ENCODE results near the gene APLNR.

Gene APLNR

DNA sequence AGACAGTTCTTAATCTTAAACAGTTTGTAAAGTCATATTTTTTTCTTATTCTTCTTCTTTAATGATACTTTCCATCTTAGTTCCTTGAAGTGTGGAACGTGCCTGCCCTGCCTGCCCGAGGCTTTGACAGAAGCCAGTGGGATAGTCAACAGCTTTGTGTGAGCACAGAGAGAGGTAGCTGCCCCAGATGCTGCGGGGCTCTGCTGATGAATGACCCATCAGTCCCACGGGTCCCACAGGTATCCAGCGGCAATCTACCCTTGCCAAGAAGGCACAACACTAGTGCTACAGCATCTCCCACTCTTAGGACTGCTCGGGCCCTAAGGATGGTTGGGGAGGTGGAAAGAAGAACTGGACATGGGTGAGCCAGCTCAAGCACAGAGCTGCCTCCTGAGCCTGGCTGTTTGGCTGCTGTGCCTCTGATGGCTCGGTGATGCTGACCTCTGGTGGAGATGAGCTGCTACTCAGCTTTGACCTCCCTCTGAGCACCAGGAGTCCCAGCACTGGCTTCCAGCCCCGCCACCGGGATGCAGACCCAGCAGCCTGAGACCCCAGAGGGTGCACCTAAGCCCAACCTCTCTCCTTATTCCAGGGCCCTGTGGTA lies 11.8 kb upstream of the APLNR start:
- no peak overlapping the region for H3K4me3 ChIP-seq
- no peak overlapping the region for H3K9ac ChIP-seq (ENCODE audit: insufficient read length)
- DNase-seq (ENCODE audit: low read depth, low spot score), result no peak

GRCh38 chr11:57244911-57245310 lies 7.9 kb upstream of the APLNR start:
- H3K27ac ChIP-seq, result no peak overlapping the region
- no peaks in the 10 kb centered on the region for H3K9me3 ChIP-seq (ENCODE audit: low read depth, low read length)
- no peaks in the 10 kb centered on the region for H3K36me3 ChIP-seq (ENCODE audit: insufficient read depth, low read length)
- DNase-seq (ENCODE audit: low read depth, low spot score), result no peak
- no peak overlapping the region for H3K9ac ChIP-seq (ENCODE audit: insufficient read length)
- no peak for TF ChIP-seq FOXP2 (optimal IDR thresholded peaks at IDR 0.05; ENCODE audit: control extremely low read depth, extremely low read length, insufficient read depth)
- TF ChIP-seq POLR2AphosphoS5 (IDR thresholded peaks at IDR 0.05; ENCODE audit: borderline replicate concordance, low read depth, low read length), result no peak
- no peak for TF ChIP-seq EZH2 (IDR thresholded peaks at IDR 0.05)
- H3K4me3 ChIP-seq, result no peak overlapping the region

More for the DNA sequence above, 11.8 kb upstream of the APLNR start:
- Histone ChIP-seq H3K27ac (no peak overlapping the region), H3K9me3 (ENCODE audit: low read depth, low read length) (no peaks in the 10 kb centered on the region), H3K36me3 (ENCODE audit: insufficient read depth, low read length) (no peaks in the 10 kb centered on the region)
- TF ChIP-seq FOXP2 (optimal IDR thresholded peaks at IDR 0.05; ENCODE audit: control extremely low read depth, extremely low read length, insufficient read depth), result no peak
- TF ChIP-seq EZH2 (IDR thresholded peaks at IDR 0.05), result no peak
- no peak for TF ChIP-seq POLR2AphosphoS5 (IDR thresholded peaks at IDR 0.05; ENCODE audit: borderline replicate concordance, low read depth, low read length)

DNA sequence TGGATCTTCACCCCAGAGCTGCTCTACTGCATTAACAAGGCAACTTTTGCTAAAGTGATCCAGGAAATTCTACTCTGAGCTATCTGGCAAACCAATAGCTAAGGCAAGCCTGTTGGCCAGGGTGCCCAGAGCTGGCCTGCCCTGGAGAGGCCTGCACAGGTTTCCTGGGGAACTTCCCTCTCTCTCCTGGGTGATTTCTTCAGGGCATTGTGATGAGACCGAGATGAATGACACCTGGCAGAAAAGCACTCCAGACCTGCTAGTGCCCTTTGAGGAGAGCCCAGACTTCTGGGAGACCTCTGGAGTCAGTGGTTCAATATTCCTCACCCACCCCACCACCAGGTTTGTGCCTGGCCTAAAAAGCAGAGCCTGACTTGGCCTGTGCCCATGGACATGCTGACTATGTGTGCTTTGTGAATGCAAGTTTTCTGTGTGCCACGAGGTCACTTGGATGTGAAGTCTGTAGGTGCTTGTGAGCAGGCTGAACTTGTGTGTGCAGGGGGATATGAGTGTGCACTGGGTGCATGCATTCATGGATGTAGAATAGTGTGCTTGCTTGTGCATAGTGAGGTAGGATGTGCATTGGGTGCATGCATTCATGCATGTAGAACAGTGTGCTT lies 4.4 kb upstream of the APLNR start:
- no peak for DNase-seq (ENCODE audit: low read depth, low spot score)
- no peak for TF ChIP-seq FOXP2 (optimal IDR thresholded peaks at IDR 0.05; ENCODE audit: control extremely low read depth, extremely low read length, insufficient read depth)
- TF ChIP-seq EZH2 (IDR thresholded peaks at IDR 0.05), result no peak
- no peak for TF ChIP-seq POLR2AphosphoS5 (IDR thresholded peaks at IDR 0.05; ENCODE audit: borderline replicate concordance, low read depth, low read length)
- H3K27ac ChIP-seq, result no peak overlapping the region
- no peaks in the 10 kb centered on the region for H3K36me3 ChIP-seq (ENCODE audit: insufficient read depth, low read length)
- H3K9ac ChIP-seq (ENCODE audit: insufficient read length), result no peak overlapping the region
- H3K9me3 ChIP-seq (ENCODE audit: low read depth, low read length), result no peaks in the 10 kb centered on the region
- no peak overlapping the region for H3K4me3 ChIP-seq

DNA sequence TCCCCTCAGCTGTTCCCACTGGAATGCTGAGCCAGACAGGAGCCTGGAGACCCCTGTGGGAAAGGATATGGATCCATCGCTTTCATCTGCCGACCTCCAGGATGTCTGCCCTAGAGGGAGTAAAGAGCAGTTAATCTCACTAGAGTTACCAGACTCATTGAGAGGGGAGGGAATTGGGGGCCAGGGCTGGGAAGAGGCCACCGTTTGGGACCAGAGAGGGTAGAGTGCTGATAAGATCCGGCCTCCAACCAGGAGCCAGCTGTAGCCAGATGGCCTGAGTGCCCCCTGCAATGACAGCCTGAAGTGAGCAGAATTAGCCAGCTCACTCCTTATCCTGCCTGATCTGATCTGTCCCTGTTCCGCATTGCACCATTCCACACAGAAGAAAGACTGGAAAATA lies 3.7 kb upstream of the APLNR start:
- DNase-seq (ENCODE audit: low read depth, low spot score), result no peak
- Histone ChIP-seq H3K36me3 (ENCODE audit: insufficient read depth, low read length) (no peaks in the 10 kb centered on the region), H3K27ac (no peak overlapping the region), H3K9me3 (ENCODE audit: low read depth, low read length) (no peaks in the 10 kb centered on the region), H3K4me3 (no peak overlapping the region), H3K9ac (ENCODE audit: insufficient read length) (no peak overlapping the region)
- TF ChIP-seq FOXP2 (optimal IDR thresholded peaks at IDR 0.05; ENCODE audit: control extremely low read depth, extremely low read length, insufficient read depth) (no peak), POLR2AphosphoS5 (IDR thresholded peaks at IDR 0.05; ENCODE audit: borderline replicate concordance, low read depth, low read length) (no peak), EZH2 (IDR thresholded peaks at IDR 0.05) (no peak)

GRCh38 chr11:57240007-57240406 lies 3.0 kb upstream of the APLNR start:
- Histone ChIP-seq H3K4me3 (no peak overlapping the region), H3K9me3 (ENCODE audit: low read depth, low read length) (no peaks in the 10 kb centered on the region), H3K9ac (ENCODE audit: insufficient read length) (no peak overlapping the region), H3K27ac (no peak overlapping the region), H3K36me3 (ENCODE audit: insufficient read depth, low read length) (no peaks in the 10 kb centered on the region)
- TF ChIP-seq FOXP2 (optimal IDR thresholded peaks at IDR 0.05; ENCODE audit: control extremely low read depth, extremely low read length, insufficient read depth) (no peak), EZH2 (IDR thresholded peaks at IDR 0.05) (no peak), POLR2AphosphoS5 (IDR thresholded peaks at IDR 0.05; ENCODE audit: borderline replicate concordance, low read depth, low read length) (no peak)
- no peak for DNase-seq (ENCODE audit: low read depth, low spot score)

DNA sequence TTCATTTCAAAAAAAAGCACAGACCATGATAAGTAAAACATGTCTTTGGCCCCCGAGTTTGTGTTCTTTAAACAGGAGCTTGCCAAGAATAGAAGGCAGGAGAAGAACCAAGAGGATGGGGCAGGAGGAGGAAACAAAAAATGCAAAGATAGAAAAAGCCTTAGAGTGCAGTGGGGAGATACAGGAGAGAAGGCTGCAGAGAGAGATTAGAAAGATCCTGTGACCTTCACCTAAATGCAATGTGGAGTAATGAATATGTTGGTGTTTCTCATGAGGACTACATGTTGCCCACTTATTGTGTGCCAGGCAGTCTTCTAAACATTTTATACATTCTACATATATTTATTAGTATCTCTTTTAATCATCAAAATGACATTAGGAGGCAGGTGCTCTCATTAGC lies 2.3 kb upstream of the APLNR start:
- TF ChIP-seq POLR2AphosphoS5 (IDR thresholded peaks at IDR 0.05; ENCODE audit: borderline replicate concordance, low read depth, low read length), result no peak
- no peaks in the 10 kb centered on the region for H3K9me3 ChIP-seq (ENCODE audit: low read depth, low read length)
- no peak for DNase-seq (ENCODE audit: low read depth, low spot score)
- H3K4me3 ChIP-seq, result no peak overlapping the region
- H3K27ac ChIP-seq, result no peak overlapping the region
- H3K36me3 ChIP-seq (ENCODE audit: insufficient read depth, low read length), result no peaks in the 10 kb centered on the region
- no peak overlapping the region for H3K9ac ChIP-seq (ENCODE audit: insufficient read length)

DNA sequence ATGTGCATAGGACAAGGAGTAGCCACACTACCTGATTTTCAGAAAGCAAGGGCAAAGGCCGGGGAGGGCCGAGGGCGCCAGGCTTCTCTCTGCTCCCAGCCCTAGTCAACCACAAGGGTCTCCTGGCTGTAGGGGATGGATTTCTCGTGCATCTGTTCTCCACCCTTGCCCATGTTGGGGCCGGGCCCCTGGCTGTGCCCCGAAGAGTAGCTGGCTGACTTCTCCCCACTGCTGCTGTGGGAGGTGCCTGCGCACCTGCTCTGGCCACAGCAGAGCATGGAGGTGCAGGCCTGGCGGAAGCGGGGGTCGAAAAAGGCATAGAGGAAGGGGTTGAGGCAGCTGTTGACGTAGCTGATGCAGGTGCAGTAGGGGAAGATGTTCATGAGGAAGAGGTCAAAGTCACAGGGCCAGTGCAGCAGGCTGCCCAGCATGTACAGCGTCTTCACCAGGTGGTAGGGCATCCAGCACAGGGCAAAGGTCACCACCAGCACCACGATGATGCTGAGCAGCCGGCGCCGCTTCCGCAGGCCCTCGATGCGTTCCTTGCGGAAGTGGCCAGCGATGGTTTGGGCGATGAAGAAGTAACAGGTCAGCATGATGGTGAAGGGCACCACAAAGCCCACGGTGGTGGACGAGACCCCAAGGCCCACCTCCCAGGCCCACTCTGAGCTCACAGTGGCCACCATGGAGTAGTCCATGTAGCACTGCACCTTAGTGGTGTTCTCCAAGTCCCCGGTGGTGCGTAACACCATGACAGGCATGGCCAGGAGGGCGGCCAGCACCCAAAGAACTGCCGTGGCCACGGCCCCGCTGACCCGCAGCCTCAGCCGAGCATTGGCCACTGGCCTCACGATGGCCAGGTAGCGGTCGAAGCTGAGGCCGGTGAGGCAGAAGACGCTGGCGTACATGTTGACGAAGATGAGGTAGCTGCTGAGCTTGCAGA lies 1.0 kb downstream of the APLNR start:
- H3K9me3 ChIP-seq (ENCODE audit: low read depth, low read length), result no peaks in the 10 kb centered on the region
- no peak overlapping the region for H3K4me3 ChIP-seq
- no peak overlapping the region for H3K9ac ChIP-seq (ENCODE audit: insufficient read length)
- no peak overlapping the region for H3K27ac ChIP-seq
- H3K36me3 ChIP-seq (ENCODE audit: insufficient read depth, low read length), result no peaks in the 10 kb centered on the region
- TF ChIP-seq POLR2AphosphoS5 (IDR thresholded peaks at IDR 0.05; ENCODE audit: borderline replicate concordance, low read depth, low read length), result no peak
- no peak for TF ChIP-seq EZH2 (IDR thresholded peaks at IDR 0.05)
- TF ChIP-seq FOXP2 (optimal IDR thresholded peaks at IDR 0.05; ENCODE audit: control extremely low read depth, extremely low read length, insufficient read depth), result no peak
- no peak for DNase-seq (ENCODE audit: low read depth, low spot score)

DNA sequence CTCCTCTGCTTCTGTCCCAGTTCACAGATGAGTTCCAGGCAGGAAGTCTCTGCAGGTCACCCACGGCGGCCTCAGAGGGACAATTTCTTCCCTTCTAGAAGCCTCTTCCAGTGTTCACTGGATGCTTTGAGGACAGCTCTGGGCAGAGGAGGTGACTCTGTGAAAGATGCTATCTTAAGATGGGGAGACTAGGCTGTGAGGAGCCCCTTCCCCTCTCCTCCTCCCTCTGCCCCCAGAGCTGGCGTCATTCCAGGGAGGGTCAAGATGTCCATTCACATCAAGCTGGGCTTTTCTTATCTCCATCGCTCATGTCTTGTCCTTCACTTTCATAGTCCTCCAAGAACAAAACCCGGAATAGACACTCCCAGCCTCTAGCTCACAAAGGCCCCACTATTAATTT lies 3.3 kb downstream of the APLNR start:
- Histone ChIP-seq H3K4me3 (no peak overlapping the region), H3K27ac (no peak overlapping the region), H3K36me3 (ENCODE audit: insufficient read depth, low read length) (no peaks in the 10 kb centered on the region), H3K9ac (ENCODE audit: insufficient read length) (no peak overlapping the region), H3K9me3 (ENCODE audit: low read depth, low read length) (no peaks in the 10 kb centered on the region)
- DNase-seq (ENCODE audit: low read depth, low spot score), result no peak
- no peak for TF ChIP-seq EZH2 (IDR thresholded peaks at IDR 0.05)
- TF ChIP-seq POLR2AphosphoS5 (IDR thresholded peaks at IDR 0.05; ENCODE audit: borderline replicate concordance, low read depth, low read length), result no peak
- no peak for TF ChIP-seq FOXP2 (optimal IDR thresholded peaks at IDR 0.05; ENCODE audit: control extremely low read depth, extremely low read length, insufficient read depth)
